HAP-1 (cell line): ENCODE measurements around the gene SYT6.

Source experiments
- DNase-seq, 2 experiments: peaks; one replicate each; pipeline ENCODE4 v3.0.0-alpha.2; 2016 to 2020; ENCODE audit warnings: low spot score in 2 of 2
- H3K27me3 ChIP-seq: fragments of 250-450 bp; sonication (Bioruptor Pico); 2 replicates; pipeline ENCODE4 v1.5.1; 2020; ENCODE audit warnings: low read depth, mild to moderate bottlenecking, moderate library complexity
- H3K36me3 ChIP-seq: fragments of 250-450 bp; sonication (Bioruptor Pico); replicated peaks from 2 replicates; pipeline ENCODE4 v1.5.1; 2020; ENCODE audit warnings: mild to moderate bottlenecking
- H3K4me1 ChIP-seq: fragments of 250-450 bp; sonication (Bioruptor Pico); 2 replicates; pipeline ENCODE4 v1.5.1; 2020; ENCODE audit warnings: mild to moderate bottlenecking
- H3K4me3 ChIP-seq: fragments of 250-450 bp; sonication (Bioruptor Pico); 2 replicates; pipeline ENCODE4 v1.5.1; 2020; ENCODE audit warnings: mild to moderate bottlenecking, moderate library complexity
- H3K9me3 ChIP-seq: fragments of 250-450 bp; sonication (Bioruptor Pico); 2 replicates; pipeline ENCODE4 v1.5.1; 2020; ENCODE audit warnings: mild to moderate bottlenecking, moderate library complexity
- in situ Hi-C: fragments of 300-500 bp; cut with MboI; formaldehyde crosslinking; loops from 3 replicates; pipeline ENCODE4 v1.14.3; 2020; ENCODE audit warnings: low sequenced_read_pairs, inconsistent platforms, mixed read lengths

Gene SYT6

GRCh38 chr1:114149211-114149610, 4.5 kb downstream of the SYT6 start:
- Histone ChIP-seq H3K9me3 (no peaks in the 10 kb centered on the region), H3K4me1 (peaks cover 6% of the 10 kb centered on the region; the same call in 1 of the 2 replicates), H3K4me3 (no peak overlapping the region), H3K36me3 (no peaks in the 10 kb centered on the region), H3K27me3 (peaks cover 13% of the 10 kb centered on the region)
- no peak for DNase-seq
- in situ Hi-C loops: no loop called here

GRCh38 chr1:114145504-114146151, 8.0 kb downstream of the SYT6 start:
- in situ Hi-C loops: no loop called here
- no peaks in the 10 kb centered on the region for H3K36me3 ChIP-seq

GRCh38 chr1:114144016-114144415, 9.7 kb downstream of the SYT6 start:
- no peaks in the 10 kb centered on the region for H3K36me3 ChIP-seq
- H3K4me3 ChIP-seq: no peak overlapping the region
- H3K9me3 ChIP-seq: no peaks in the 10 kb centered on the region
- no peaks in the 10 kb centered on the region for H3K27me3 ChIP-seq
- DNase-seq: no peak
- in situ Hi-C loops: no loop called here
- H3K4me1 ChIP-seq: peaks cover 6% of the 10 kb centered on the region; the same call in 1 of the 2 replicates

More at GRCh38 chr1:114145504-114146151, 8.0 kb downstream of the SYT6 start:
- Histone ChIP-seq H3K4me1 (peaks cover 6% of the 10 kb centered on the region; the same call in 1 of the 2 replicates), H3K9me3 (no peaks in the 10 kb centered on the region), H3K4me3 (no peak overlapping the region), H3K27me3 (no peaks in the 10 kb centered on the region)
- DNase-seq: no peak

GRCh38 chr1:114139540-114139939, 14.1 kb downstream of the SYT6 start:
- no peaks in the 10 kb centered on the region for H3K36me3 ChIP-seq
- no peak overlapping the region for H3K4me3 ChIP-seq
- H3K27me3 ChIP-seq: no peaks in the 10 kb centered on the region
- in situ Hi-C loops: no loop called here
- DNase-seq: no peak
- no peaks in the 10 kb centered on the region for H3K9me3 ChIP-seq
- H3K4me1 ChIP-seq: no peaks in the 10 kb centered on the region

GRCh38 chr1:114137497-114137896, 16.2 kb downstream of the SYT6 start:
- Histone ChIP-seq H3K4me1 (peaks cover 8% of the 10 kb centered on the region; the same call in 1 of the 2 replicates), H3K36me3 (no peaks in the 10 kb centered on the region), H3K27me3 (no peaks in the 10 kb centered on the region), H3K9me3 (no peaks in the 10 kb centered on the region), H3K4me3 (no peak overlapping the region)
- no peak for DNase-seq
- in situ Hi-C loops: no loop called here

GRCh38 chr1:114135786-114136185, 17.9 kb downstream of the SYT6 start:
- Histone ChIP-seq H3K9me3 (no peaks in the 10 kb centered on the region), H3K27me3 (no peaks in the 10 kb centered on the region), H3K4me1 (peaks cover 8% of the 10 kb centered on the region; the same call in 1 of the 2 replicates), H3K4me3 (no peak overlapping the region), H3K36me3 (no peaks in the 10 kb centered on the region)
- no peak for DNase-seq
- in situ Hi-C loops: no loop called here

- no peaks in the 10 kb centered on the region for H3K9me3 ChIP-seq
- H3K4me1 ChIP-seq: peaks cover 8% of the 10 kb centered on the region; the same call in 1 of the 2 replicates
Observed at GRCh38 chr1:114134518-114134917, 19.2 kb downstream of the SYT6 start.

GRCh38 chr1:114133129-114133528, 20.5 kb downstream of the SYT6 start:
- DNase-seq: peak; percentile 8 to 41
- in situ Hi-C loops: no loop called here
- no peak overlapping the region for H3K4me3 ChIP-seq

More at GRCh38 chr1:114134518-114134917, 19.2 kb downstream of the SYT6 start:
- DNase-seq: no peak
- no peak overlapping the region for H3K4me3 ChIP-seq
- H3K27me3 ChIP-seq: no peaks in the 10 kb centered on the region
- in situ Hi-C loops: no loop called here
- H3K36me3 ChIP-seq: no peaks in the 10 kb centered on the region

GRCh38 chr1:114131526-114132220, 22.0 kb downstream of the SYT6 start:
- DNase-seq: no peak
- no peaks in the 10 kb centered on the region for H3K36me3 ChIP-seq
- H3K27me3 ChIP-seq: no peaks in the 10 kb centered on the region
- in situ Hi-C loops: no loop called here
- H3K4me3 ChIP-seq: no peak overlapping the region
- peaks cover 8% of the 10 kb centered on the region; the same call in 1 of the 2 replicates for H3K4me1 ChIP-seq
- H3K9me3 ChIP-seq: no peaks in the 10 kb centered on the region

More at GRCh38 chr1:114133129-114133528, 20.5 kb downstream of the SYT6 start:
- Histone ChIP-seq H3K36me3 (no peaks in the 10 kb centered on the region), H3K4me1 (peaks cover 8% of the 10 kb centered on the region; the same call in 1 of the 2 replicates), H3K9me3 (no peaks in the 10 kb centered on the region), H3K27me3 (no peaks in the 10 kb centered on the region)

GRCh38 chr1:114130846-114131525, 22.7 kb downstream of the SYT6 start:
- Histone ChIP-seq H3K27me3 (no peaks in the 10 kb centered on the region), H3K4me3 (no peak overlapping the region), H3K4me1 (peaks cover 8% of the 10 kb centered on the region; the same call in 1 of the 2 replicates), H3K36me3 (no peaks in the 10 kb centered on the region), H3K9me3 (no peaks in the 10 kb centered on the region)
- DNase-seq: no peak
- in situ Hi-C loops: no loop called here

- no peaks in the 10 kb centered on the region for H3K27me3 ChIP-seq
- H3K4me1 ChIP-seq: peaks cover 8% of the 10 kb centered on the region; the same call in 1 of the 2 replicates
- no peaks in the 10 kb centered on the region for H3K36me3 ChIP-seq
- no peak for DNase-seq
- no peak overlapping the region for H3K4me3 ChIP-seq
- in situ Hi-C loops: no loop called here
- no peaks in the 10 kb centered on the region for H3K9me3 ChIP-seq
Observed at GRCh38 chr1:114130213-114130612, 23.5 kb downstream of the SYT6 start.

GRCh38 chr1:114128293-114128692, 25.4 kb downstream of the SYT6 start:
- in situ Hi-C loops: loop anchor here (10.0 kb wide), 1 partner anchor 63 kb away; no protein-coding TSS in a partner anchor
- Histone ChIP-seq H3K36me3 (no peaks in the 10 kb centered on the region), H3K9me3 (no peaks in the 10 kb centered on the region), H3K4me1 (peaks cover 5% of the 10 kb centered on the region; the same call in 1 of the 2 replicates), H3K4me3 (no peak overlapping the region), H3K27me3 (no peaks in the 10 kb centered on the region)
- DNase-seq: no peak

GRCh38 chr1:114126261-114127095, 27.2 kb downstream of the SYT6 start:
- DNase-seq: no peak
- H3K36me3 ChIP-seq: no peaks in the 10 kb centered on the region
- no peaks in the 10 kb centered on the region for H3K9me3 ChIP-seq
- no peak overlapping the region for H3K4me3 ChIP-seq
- no peaks in the 10 kb centered on the region for H3K4me1 ChIP-seq
- in situ Hi-C loops: loop anchor here (10.0 kb wide), 1 partner anchor 62 kb away; no protein-coding TSS in a partner anchor
- no peaks in the 10 kb centered on the region for H3K27me3 ChIP-seq
